Testis (tissue), 2 donors: ENCODE data around the gene PLCZ1.

Experiments
- POLR2A ChIP-seq: fragments of 450-650 bp; IDR thresholded peaks from one replicate; pipeline ENCODE4 v1.6.1; 2017; ENCODE audit warnings: antibody characterized with exemption, mild to moderate bottlenecking, moderate library complexity
- TF ChIP-seq, protein P1 (sequence below), 3 experiments: fragments of 450-650 bp in 2 of 3; fragments of 200-600 bp in 1 of 3; sonication (generic) in 1 of 3; IDR thresholded peaks; one replicate each; pipeline ENCODE4 v1.5.1; 2016 to 2019; ENCODE audit warnings: antibody characterized with exemption in 3 of 3, mild to moderate bottlenecking in 2 of 3, moderate library complexity in 1 of 3

DNA sequence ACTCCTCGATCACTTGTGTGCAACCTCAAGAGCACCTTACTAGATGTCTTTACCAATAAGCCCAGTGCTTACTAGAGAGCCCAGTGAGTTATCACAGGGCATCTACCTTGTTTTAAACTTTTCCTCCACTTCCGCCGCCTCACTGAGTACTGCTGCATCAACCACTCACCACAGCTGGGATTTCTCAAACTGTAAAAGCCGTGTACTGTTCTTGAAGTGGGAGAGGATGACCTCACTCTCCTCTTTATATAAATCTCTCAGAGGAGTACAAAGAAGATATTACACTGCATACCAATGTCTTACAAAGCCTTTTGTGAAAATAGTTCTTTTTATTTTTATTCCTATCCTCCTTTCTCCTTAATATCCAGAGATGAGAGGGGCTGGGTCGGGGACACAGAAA, 94.1 kb downstream of the PLCZ1 start:
- TF ChIP-seq, protein P1, sequence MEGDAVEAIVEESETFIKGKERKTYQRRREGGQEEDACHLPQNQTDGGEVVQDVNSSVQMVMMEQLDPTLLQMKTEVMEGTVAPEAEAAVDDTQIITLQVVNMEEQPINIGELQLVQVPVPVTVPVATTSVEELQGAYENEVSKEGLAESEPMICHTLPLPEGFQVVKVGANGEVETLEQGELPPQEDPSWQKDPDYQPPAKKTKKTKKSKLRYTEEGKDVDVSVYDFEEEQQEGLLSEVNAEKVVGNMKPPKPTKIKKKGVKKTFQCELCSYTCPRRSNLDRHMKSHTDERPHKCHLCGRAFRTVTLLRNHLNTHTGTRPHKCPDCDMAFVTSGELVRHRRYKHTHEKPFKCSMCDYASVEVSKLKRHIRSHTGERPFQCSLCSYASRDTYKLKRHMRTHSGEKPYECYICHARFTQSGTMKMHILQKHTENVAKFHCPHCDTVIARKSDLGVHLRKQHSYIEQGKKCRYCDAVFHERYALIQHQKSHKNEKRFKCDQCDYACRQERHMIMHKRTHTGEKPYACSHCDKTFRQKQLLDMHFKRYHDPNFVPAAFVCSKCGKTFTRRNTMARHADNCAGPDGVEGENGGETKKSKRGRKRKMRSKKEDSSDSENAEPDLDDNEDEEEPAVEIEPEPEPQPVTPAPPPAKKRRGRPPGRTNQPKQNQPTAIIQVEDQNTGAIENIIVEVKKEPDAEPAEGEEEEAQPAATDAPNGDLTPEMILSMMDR (IDR thresholded peaks at IDR 0.05) = no peak
- TF ChIP-seq POLR2A = no peak
